GM21528 (cell line): ENCODE measurements around the gene TBX2.

Experiments used
- ATAC-seq: cut with Tn5 transposase; IDR thresholded peaks from one replicate; pipeline ENCODE4 v1.9.1; 2021; ENCODE audit warnings: mild to moderate bottlenecking, moderate library complexity; ENCODE audit not compliant: unreplicated experiment, low FRiP score

Gene TBX2

DNA sequence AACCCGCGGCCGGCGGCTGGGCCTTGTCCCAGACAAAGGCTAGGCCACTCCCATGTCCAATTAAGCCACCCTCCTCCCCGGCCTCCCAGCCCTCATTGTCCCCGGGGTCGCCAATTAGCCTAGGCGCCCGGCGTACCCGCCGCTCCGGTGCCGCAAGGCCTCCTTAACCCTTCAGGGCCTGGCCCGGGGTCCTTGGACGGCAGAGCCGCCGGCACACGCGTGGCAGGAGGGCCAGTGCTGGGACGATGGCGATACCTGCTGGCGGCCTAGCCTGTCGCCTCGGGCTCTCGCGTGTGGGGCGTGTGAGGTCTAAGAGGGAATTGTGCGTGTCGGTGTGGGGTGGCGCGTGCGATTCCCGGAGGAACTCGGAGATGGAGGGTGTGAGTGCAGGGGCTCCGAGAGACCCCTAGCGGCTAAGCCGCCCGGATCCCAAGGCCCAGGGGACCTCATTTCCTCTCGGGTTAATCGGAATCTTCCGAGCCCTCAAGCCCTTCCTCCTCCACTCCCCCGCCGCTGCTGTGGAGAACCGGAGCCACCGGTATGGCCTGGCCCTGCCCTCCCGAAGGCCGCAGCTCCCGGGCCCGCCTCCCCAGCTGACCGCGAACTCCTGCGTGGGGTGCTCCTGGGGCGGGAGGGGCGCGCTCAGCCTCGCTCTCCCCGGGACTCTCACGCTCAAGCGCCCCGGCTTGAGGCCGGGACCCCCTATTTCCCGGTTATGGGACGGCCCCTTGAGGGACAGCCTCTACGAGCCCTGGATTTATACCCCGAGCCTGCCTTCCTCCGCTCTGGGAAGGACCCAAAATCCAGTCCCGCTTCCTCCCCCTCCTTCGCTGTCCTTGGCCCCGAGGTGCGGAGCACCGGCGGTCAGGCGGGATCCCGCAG lies 11.9 kb downstream of the TBX2 start:
- peak; percentile 4 for ATAC-seq

DNA sequence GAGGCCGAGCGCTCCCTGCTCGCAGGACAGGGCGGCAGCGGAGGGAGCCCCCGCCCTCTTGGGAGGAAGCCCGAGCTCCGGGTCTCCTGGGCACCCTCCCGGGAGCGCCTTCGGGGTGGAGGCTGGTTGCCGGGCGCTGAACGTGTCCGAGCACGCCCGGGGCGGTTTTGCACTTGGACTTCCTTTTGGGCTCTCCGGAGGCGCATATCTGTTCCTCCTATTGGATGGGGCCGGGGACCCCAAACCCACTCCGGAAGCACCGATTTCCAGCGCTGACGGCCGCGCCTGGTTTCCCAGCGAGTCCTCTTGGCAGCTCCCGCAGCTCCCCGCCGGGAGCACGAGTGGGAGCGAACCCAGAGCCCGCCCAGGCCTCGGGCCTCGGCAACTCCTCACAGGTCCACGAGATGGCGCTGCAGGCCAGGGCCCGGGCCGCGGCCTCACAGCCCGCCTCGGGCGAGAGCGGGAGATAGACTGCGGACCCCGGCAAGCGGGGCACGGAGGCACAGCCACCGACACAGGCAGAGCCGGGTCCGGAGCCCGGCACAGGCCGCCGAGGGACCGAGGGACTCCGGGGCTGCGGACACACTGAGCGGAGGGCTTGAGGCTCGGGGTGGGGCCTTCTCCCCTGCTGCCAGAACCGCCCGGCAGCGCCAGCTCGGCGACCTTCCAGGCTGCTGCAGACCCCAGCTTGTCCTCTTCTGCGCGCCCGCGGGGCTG lies 12.7 kb downstream of the TBX2 start:
- ATAC-seq = peak; percentile 68

DNA sequence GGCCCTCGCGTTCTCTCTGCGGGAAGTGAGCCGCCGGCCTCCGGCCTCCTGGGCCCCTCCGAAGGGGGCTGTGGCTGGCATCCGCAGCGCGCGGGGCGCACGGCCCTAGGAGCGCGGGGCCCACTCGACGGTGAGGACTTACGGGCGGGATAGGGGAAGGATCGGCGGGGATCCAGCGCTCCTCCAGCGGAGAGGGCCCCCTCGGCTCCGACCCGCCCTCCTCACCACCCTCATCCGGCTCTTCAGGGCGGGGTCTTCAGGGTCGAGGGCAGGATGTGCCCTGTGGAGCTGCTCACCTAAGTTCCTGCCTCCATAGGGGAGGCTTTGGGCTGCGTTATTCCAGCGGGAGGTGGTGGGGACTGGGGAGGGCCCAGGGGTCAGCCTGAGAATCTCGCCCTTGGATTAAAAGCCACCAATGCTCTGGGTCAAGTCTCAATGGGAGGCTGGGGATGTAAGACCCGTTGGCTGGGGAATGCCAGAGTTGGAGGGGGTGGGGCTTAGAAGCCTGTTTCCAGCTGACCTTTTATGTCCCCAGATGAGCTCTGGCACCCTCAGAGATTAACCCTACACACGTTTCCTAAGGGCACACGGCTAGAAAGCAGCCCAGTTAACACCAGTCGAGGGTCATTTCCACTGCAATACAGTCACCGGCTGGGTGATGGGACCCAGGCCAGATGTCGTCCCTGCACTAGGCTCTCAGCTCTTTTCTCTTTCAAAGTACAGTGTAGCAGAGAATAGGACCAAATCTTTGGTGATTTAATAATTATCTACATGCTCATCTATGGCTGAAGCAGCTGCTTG lies 13.4 kb downstream of the TBX2 start:
- ATAC-seq = no peak

DNA sequence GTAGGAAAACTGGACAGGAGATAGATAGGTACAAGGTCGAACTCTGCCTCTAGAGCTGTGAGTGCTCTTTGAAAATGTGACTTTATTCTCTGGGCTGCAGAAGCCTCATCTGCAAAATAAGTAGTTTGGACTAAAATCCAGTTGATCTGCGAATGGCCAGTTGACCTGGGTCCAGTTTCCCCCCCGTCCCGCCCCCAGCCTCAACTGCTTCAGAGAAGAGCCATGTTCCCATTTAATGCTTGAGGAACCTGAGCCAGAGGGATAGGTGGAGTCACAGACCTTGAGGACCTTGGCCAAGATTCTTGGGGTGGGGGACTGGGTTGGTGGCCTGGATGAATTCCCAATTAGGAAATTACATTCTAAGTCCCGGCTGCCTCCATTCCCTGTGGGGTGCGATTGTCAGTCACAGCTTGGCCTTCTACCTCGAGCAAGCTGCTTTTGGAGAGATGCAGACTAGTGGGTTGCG lies 14.1 kb downstream of the TBX2 start:
- ATAC-seq = no peak

DNA sequence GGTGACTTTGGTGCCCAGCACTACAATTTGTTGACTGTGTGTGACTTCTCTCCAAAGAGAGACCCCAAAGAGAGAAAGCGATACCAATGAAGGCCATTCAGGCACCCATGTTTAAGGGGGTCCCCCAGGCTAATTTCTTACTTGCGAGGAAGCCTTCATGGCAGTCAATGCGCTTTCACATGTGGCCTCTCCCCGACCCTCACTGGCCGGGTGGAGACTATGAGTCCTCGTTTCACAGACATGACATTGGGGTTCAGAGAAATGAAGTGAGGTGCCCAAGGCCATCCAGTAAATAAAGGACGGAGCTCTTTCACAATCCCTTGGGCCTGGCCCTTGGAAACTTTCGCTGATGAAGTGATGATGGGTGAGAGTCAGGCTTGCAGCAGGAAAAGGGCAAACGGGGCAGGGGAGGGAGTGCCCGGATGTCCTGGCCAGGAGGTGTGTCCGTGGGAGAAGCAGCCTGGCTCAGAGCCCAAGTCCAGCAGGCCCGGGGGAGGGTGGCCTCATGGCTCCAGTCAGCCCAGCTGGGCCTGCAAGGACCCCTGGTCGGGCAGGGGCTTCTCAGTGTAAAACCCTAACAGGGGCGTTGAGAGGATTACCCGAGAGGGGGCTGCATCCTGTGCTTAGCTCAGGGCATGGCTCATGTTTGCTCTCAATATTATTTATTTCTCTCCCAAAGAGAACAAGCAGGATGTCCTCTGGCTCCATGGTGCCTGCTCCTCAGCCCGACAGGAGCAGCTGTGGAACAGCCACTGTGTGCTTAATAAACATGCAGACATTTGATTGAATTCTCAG lies 14.7 kb downstream of the TBX2 start:
- ATAC-seq = no peak

DNA sequence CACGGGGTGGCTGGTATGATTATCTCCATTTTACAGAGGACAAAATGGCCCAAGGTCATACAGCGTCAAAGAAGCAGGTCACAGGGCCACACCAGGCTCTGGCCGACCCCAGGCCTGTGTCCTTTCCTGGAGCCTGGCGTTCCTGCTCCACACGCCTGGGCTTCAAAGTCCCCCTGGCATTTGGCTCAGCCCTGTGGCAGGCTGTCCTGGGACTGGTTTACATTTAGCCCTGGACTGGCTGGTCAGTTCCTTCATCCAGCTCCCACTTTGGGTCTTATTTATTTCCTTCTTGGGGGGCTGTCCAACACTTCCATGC lies 15.3 kb downstream of the TBX2 start:
- ATAC-seq = no peak

DNA sequence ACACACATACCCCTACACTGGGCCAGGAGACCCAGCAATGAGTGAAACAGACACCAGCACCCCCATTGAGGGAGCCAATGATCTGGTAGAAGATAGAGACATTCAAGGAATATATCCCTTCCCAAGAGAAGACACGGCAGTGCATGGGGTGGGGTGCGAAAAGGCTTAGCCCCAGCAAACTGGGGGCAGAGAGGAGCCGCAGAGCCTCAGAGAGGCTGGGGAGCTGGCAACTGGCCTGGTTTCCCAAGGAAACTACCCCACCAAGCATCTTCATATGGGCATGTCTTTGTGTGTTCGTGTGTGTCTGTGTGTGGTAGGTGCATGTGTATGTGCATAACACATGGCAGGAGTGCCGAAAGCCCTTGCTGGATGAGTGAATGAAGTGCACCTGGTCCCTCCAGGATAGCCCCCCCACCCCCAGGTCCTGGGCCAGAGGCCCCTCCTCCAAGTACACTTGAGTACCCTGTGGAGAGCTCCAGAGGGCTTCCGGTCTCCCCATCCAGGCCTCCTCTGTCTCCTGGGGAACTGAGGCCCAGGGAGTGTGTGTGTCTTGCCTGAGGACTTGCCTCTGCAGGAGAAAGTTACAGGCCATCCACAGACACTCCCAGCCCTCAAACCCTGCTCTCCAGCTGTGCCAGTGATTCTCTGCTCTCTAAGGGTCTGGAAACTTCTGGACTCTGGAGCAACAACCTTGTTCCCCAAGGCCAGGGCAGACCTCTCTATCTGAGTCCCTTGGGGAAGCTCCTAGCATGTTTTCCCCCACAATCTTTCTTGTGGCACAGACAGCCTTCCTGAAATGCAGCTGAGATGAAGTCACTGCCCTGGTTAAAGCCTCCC lies 15.9 kb downstream of the TBX2 start:
- ATAC-seq = no peak

DNA sequence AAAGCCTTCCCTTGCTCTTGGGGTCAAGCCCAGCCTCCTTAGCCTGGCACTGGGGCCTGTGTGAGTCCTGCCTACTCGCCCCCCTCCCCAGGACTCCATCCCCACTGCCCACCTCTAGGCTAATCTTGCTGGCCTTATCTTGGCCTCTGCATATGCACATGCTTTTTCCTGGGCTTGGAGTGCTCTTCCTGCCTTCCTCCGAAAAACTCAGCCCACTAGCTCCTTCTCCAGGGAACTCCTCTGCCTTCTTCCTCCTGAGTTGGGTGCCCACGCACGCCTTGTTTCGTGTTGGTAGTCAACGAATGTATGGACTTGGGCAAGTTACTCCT lies 16.5 kb downstream of the TBX2 start:
- no peak for ATAC-seq

DNA sequence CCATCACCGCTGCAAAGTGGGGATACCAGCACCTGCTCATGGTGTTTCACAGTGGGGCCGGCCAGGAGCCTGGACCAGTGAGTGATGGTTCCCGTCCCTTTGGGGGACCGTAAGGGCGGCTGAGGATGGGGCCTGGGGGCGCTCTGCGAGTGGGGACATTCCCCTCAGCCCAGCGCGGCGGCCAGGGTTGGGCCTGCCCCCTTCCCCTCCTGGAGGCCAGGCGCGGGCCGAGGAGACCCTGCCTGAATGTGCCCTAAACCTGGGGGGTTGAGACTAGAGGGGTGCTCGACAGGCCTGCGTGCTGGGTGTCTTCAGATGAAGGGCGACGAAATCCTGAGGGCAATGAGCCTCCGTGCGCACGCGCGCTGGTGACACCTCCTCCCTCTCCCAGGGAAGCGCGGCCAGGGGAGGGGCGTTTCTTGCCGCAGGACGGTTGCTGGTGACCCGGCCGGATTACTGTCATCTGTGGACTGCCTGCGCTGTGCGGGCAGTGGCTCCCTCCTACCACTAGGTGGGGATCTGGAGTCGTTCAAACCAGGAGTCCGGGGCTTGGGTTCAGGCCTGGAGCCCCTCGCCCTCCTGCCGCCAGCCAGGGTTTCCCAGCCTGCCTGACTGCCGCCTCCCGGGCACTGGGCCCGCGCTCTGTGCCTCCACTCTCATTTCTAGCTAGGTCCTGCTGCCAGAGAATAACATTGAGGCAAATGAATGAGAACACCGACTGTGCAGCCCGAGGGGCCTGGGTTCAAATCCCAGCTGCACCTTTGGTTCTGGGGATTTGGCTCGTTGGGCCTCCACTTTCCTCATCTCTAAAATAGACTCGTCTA lies 17.1 kb downstream of the TBX2 start:
- ATAC-seq = no peak

DNA sequence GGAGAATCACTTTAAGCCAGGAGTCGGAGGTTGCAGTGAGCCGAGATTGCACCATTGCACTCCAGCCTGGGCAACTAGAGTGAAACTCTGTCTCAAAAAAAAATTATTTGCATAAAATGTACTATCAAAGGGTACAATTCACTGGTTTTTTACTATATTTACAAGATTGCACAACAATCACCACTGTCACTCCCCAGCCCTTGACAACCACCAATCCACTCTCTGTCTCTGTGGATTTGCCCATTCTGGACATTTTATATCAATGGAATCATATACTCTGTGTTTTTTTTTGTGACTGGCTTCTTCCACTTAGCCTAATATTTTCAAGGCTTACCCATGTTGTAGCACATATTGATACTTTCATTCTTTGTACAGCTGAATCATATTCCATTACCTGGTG lies 18.8 kb downstream of the TBX2 start:
- ATAC-seq = no peak

DNA sequence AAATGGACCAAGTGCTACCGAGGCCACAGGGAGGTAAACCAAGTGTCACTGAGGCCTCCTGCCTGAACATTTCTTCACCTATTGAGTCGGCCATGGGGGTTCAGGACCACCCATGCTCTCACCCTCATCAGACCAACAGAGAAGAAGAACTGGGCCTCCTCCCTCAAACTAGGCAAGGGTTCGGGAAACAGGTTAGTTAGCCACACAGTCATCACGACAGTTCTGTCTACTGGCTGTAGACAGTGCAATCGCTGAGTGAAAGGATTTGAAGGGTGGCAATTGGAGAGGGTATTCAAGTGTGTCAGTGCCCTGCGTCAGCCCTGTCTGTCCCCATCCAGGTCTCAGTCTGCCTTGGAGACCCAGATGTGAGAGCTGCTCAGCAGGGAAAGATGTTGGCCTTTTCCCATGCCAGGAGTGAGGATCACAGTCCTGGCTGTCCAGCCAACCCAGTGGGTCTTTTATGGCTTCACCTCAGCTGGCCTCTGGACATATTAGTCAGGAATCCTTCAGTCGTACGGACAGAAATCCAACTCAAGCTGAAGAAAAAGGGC lies 19.9 kb downstream of the TBX2 start:
- ATAC-seq = no peak

DNA sequence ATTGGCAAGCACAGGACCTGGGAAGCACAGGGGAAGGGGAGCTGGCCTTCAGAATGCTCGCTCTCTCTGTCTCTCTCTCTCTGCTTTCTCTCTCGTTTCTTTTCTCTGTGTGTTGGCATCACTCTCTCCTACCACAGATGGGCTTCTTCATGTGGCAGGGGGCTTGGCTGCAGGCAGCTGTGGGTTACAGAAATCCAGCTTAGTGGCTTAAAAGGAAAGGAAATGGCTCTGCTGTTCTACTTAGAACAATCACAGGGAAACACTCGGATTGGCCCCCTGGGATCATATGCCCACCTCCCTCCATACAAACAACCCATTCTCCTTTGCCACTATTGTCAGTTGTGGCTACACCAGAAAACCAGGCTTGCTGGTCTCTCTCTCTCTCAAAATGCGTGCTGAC lies 20.4 kb downstream of the TBX2 start:
- no peak for ATAC-seq

DNA sequence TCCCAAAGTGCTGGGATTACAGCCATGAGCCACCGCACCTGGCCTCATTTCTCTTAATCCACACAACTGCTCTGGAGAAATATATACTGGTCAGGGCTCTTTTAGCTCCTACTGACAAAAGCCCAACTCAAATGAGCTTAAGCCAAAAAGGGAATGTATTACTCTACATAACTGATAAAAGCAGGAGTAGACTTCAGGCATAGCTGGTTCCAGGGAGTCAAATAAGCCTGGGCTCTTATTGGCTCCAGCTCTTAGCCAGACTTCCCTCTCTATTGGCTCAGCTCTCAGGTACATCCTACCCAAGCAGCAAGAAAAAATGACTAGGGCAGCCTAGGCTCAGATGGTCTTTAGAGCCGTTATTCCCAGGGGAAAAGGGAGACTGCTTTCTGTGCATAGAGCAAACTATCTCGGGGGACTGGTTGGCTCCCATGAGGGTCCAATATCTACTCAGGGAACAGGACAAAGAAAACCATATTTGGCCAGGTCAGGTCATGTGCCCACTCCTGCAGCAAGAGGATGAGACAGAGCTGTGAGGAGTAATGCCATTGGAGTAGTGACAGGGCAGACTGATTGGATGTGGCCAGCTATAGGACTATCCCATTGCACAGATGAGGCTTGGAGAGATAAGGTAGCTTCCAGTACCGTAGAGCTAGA lies 21.2 kb downstream of the TBX2 start:
- ATAC-seq = no peak

DNA sequence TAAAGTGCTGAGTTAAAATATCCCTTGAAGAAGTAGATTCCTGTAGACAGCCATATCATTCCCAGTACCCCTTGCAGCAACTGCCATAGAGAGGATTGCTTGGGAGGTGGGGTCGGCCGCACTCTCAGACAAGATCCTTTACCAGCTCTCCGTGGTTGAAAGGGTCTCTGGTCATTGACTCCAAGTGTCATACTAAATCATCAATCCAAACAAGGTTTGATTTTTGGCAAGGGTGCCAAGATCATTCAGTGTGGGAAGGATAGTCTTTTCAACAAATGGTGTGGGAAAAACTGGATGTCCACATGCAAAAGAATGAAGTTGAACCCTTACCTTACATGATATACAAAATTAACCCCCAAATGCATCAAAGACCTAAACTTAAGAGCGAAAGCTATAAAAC lies 21.8 kb downstream of the TBX2 start:
- no peak for ATAC-seq

DNA sequence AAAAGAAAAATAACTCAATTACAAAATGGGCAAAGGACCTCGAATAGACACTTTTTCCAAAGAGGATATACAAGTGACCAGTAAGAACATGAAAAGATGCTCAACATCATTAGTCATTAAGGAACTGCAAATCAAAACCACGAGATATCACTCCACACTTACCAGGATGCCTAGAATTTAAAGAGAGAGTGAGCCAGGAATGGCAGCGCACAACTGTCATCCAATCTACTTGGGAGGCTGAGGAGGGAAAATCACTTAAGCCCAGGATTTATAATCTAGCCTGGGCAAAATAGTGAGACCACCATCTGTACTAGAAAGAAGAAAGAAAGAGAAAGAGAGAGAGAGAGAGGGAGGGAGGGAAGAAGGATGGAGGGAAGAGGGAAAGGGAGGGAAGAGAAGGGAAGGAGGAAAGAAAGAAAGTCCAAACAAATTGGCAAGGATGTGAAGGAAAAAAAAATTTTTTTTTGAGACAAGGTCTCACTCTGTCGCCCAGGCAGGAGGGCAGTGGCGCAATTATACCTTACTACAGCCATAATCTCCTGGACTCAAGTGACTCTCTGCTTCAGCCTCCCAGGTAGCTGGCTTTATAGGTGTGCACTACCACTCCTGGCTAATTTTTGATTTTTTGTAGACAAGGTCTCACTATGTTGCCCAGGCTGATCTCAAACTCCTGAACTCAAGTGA lies 22.6 kb downstream of the TBX2 start:
- no peak for ATAC-seq

DNA sequence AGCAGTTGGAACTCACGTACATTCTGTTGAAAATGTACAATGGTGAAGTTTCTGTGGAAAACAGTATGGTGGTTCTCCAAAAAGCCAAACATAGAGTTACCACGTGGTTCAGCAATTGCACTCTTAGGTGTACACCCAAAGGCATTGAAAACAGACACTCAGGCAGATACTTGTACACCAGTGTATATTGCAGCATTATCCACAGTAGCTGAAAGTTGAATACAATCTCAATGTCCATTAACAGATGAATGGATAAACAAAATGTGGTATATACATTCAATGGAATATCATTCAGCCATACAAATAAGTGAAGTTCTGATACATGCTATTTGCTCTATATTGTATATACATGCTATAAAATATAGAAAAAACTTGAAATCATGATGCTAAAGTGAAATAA lies 23.2 kb downstream of the TBX2 start:
- ATAC-seq = no peak

DNA sequence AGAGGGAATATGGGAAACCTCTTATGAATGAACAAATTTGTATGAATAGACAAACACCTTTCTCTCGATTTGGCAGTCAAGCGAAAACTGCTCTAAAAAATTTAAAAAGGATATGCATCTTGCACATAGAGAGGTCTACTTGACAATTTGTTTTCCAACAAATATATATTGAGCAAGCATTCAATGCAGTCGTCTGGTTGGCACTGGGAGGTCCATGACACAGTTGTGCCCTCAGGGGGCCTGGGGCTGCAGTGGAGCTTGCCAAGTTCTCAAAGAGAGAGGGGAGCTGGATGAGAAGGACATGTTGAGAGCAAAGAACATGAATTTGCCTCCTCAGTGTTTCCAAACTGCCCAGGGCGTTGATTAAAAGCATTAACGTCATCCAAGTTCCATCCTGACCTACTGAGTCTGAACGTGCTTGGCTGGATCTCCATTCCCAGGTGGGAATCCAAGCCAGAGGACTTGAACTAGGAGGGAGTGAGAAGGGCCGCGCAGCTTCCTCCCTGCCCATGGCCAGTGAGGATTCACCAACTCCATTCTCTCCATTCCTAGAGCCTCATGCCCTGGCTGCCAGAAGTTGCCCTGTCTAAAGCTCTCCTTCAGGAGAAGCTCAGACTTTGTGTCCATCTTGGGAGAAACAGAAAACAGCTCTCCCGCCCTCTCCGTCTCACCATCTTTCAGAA lies 24.5 kb downstream of the TBX2 start:
- ATAC-seq = no peak
